Measurements from ENCODE around the gene MTF1.

- TF ChIP-seq YY1 (IDR thresholded peaks at IDR 0.05; ENCODE audit: low read depth) (no peak), REST (IDR thresholded peaks at IDR 0.05; ENCODE audit: low read depth) (no peak), TCF12 (IDR thresholded peaks at IDR 0.05; ENCODE audit: low read depth) (no peak), RAD21 (IDR thresholded peaks at IDR 0.05; ENCODE audit: low read depth) (no peak), TAF1 (IDR thresholded peaks at IDR 0.05; ENCODE audit: low read depth) (no peak), FOXM1 (IDR thresholded peaks at IDR 0.05; ENCODE audit: borderline replicate concordance, low read depth) (no peak), CEBPB (IDR thresholded peaks at IDR 0.05) (no peak), MAX (IDR thresholded peaks at IDR 0.05) (no peak), EP300 (IDR thresholded peaks at IDR 0.05; ENCODE audit: borderline replicate concordance) (no peak), ZBTB7A (IDR thresholded peaks at IDR 0.05; ENCODE audit: low read depth) (no peak), USF1 (IDR thresholded peaks at IDR 0.05) (no peak), CREB1 (IDR thresholded peaks at IDR 0.05; ENCODE audit: low read depth) (no peak), EGR1 (IDR thresholded peaks at IDR 0.05) (no peak)
These were observed 28.3 kb downstream of the MTF1 start for GRCh38 chr1:37831109-37831508.
